ENCODE measurements around the gene DIDO1. TPM values are rescaled to one million over a fixed set of nuclear protein-coding genes. Genes with fewer than 3 reads are reported as not detected.

Gene DIDO1
- polyA plus RNA-seq, 1 of the 3 experiments (the other 2 are of a cell fraction): 14.7 TPM

DNA sequence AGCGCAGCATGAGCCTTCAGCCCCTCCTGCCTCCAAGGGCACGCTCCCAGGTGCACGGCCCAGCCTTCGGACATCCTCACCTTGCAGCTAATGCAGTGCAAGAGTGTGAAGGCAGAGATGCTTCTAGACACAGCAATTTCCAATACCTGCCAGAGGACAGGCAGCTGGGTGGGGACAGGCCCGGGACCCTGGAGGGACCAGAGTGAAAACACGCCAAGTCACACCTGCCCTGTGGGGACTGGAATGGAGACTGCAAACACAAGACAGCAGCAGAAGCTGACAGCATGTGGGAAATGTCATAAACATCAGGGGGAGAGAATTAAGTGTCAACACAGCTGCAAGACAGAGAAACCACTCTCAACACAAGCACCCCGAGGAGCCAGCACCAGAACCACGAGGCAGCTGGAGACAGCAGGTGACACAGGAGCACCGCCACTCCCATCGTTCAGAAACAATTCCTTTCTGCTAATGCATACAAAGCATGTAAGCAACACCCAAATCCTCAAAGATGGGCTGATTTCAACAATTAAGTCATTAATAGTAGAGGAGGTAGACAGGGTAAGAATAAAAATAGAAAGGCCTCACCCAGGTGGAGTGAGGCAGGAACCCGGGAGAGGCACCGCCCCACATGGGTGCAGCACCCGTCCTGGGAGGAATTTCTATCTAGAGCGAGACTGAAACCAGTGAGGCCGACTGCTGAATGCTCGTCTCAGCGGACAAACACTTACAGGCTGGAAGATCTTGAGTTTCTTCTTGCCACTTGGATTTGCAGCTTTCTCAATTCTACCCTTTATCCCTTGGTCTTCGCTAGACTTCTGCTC, 17.1 kb downstream of the DIDO1 start:
- peaks cover 17% of the 10 kb centered on the region for H3F3A ChIP-seq (replicated peaks; ENCODE audit: insufficient read depth)
- CTCF ChIA-PET: interaction anchor here (0.7 to 17.1 kb wide), 5 partner anchors 8 to 100 kb away, joined by 3 to 181 read pairs (median 3); partner anchors contain the start of gene DIDO1
- TF ChIP-seq, protein P1, sequence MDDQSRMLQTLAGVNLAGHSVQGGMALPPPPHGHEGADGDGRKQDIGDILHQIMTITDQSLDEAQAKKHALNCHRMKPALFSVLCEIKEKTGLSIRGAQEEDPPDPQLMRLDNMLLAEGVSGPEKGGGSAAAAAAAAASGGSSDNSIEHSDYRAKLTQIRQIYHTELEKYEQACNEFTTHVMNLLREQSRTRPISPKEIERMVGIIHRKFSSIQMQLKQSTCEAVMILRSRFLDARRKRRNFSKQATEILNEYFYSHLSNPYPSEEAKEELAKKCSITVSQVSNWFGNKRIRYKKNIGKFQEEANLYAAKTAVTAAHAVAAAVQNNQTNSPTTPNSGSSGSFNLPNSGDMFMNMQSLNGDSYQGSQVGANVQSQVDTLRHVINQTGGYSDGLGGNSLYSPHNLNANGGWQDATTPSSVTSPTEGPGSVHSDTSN (IDR thresholded peaks at IDR 0.05): no peak
- TF ChIP-seq MXI1 (IDR thresholded peaks at IDR 0.05; ENCODE audit: low read depth, low read length): no peak
- TF ChIP-seq SMC3 (IDR thresholded peaks at IDR 0.05; ENCODE audit: low read depth, low read length): no peak
- no peak for TF ChIP-seq RXRA (IDR thresholded peaks at IDR 0.05; ENCODE audit: borderline replicate concordance, low read depth)
- TF ChIP-seq TEAD4 (IDR thresholded peaks at IDR 0.05; ENCODE audit: borderline replicate concordance, insufficient read depth): no peak
- TF ChIP-seq, protein P2, sequence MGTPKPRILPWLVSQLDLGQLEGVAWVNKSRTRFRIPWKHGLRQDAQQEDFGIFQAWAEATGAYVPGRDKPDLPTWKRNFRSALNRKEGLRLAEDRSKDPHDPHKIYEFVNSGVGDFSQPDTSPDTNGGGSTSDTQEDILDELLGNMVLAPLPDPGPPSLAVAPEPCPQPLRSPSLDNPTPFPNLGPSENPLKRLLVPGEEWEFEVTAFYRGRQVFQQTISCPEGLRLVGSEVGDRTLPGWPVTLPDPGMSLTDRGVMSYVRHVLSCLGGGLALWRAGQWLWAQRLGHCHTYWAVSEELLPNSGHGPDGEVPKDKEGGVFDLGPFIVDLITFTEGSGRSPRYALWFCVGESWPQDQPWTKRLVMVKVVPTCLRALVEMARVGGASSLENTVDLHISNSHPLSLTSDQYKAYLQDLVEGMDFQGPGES (IDR thresholded peaks at IDR 0.05; ENCODE audit: low read depth, low read length): no peak
- no peak for TF ChIP-seq NRF1 (IDR thresholded peaks at IDR 0.05; ENCODE audit: low read depth, low read length)
- TF ChIP-seq, protein P3, sequence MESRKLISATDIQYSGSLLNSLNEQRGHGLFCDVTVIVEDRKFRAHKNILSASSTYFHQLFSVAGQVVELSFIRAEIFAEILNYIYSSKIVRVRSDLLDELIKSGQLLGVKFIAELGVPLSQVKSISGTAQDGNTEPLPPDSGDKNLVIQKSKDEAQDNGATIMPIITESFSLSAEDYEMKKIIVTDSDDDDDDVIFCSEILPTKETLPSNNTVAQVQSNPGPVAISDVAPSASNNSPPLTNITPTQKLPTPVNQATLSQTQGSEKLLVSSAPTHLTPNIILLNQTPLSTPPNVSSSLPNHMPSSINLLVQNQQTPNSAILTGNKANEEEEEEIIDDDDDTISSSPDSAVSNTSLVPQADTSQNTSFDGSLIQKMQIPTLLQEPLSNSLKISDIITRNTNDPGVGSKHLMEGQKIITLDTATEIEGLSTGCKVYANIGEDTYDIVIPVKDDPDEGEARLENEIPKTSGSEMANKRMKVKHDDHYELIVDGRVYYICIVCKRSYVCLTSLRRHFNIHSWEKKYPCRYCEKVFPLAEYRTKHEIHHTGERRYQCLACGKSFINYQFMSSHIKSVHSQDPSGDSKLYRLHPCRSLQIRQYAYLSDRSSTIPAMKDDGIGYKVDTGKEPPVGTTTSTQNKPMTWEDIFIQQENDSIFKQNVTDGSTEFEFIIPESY (IDR thresholded peaks at IDR 0.05; ENCODE audit: borderline replicate concordance, low read depth): no peak
- TF ChIP-seq RFX5 (IDR thresholded peaks at IDR 0.05; ENCODE audit: low read length): no peak
- TF ChIP-seq, protein P4, sequence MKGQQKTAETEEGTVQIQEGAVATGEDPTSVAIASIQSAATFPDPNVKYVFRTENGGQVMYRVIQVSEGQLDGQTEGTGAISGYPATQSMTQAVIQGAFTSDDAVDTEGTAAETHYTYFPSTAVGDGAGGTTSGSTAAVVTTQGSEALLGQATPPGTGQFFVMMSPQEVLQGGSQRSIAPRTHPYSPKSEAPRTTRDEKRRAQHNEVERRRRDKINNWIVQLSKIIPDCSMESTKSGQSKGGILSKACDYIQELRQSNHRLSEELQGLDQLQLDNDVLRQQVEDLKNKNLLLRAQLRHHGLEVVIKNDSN (IDR thresholded peaks at IDR 0.05; ENCODE audit: borderline replicate concordance, low read depth): no peak
- no peak for TF ChIP-seq FOXM1 (IDR thresholded peaks at IDR 0.05; ENCODE audit: low read depth)
- TF ChIP-seq JUND (IDR thresholded peaks at IDR 0.05): no peak
- no peak for TF ChIP-seq SIN3A (IDR thresholded peaks at IDR 0.05; ENCODE audit: borderline replicate concordance, low read depth, low read length)
- no peak for TF ChIP-seq NFIC (IDR thresholded peaks at IDR 0.05; ENCODE audit: borderline replicate concordance)
- TF ChIP-seq ELF1 (IDR thresholded peaks at IDR 0.05): no peak
- no peaks in the 10 kb centered on the region for H3K9me2 ChIP-seq
- peaks cover 3 to 5% of the 10 kb centered on the region in 2 experiments; a peak in 1 of 4 replicates for H3K4me1 ChIP-seq (ENCODE audit: control insufficient read depth in 1 of 2, insufficient read depth in 2 of 2, low read depth in 1 of 2, low read length in 1 of 2)
- no peak for DNase-seq
- H3K9ac ChIP-seq: no peak overlapping the region
- POLR2A ChIA-PET: no interaction called here
- no peak overlapping the region for H3K27ac ChIP-seq (ENCODE audit: low read depth in 2 of 2, low read length in 1 of 2)
- no peaks in the 10 kb centered on the region for H3K9me3 ChIP-seq
- no peak overlapping the region for H2AFZ ChIP-seq (ENCODE audit: low read depth)
- H3K36me3 ChIP-seq (replicated peaks in 1 of 2; ENCODE audit: control insufficient read depth in 1 of 2, insufficient read depth in 2 of 2, low read length in 1 of 2): peaks cover 75 to 88% of the 10 kb centered on the region in 2 experiments
- H3K4me3 ChIP-seq (ENCODE audit: low read depth in 2 of 2, low read length in 1 of 2): no peak overlapping the region
- 93% methylated on average over 18 of the region's 18 CpGs for WGBS (ENCODE audit: low lambda C conversion rate)
- no peak overlapping the region for H3K4me2 ChIP-seq
- peaks cover 100% of the 10 kb centered on the region for H3K79me2 ChIP-seq (ENCODE audit: insufficient read depth)
- peaks cover 87% of the 10 kb centered on the region for H4K20me1 ChIP-seq (ENCODE audit: insufficient read depth)
- no peaks in the 10 kb centered on the region for H3K27me3 ChIP-seq (ENCODE audit: insufficient read depth)
